Measurements from ENCODE around the gene DCP1A.

DCP1A gene

GRCh38 chr3:53243785-53244184 is 103.6 kb downstream of the DCP1A start:
- DNase-seq, result no peak

- DNase-seq, result peak; percentile 73
Observed at GRCh38 chr3:53243165-53243564, 104.2 kb downstream of the DCP1A start.

- DNase-seq, result no peak
Observed at GRCh38 chr3:53242642-53243041, 104.7 kb downstream of the DCP1A start.

- DNase-seq, result no peak
Observed at GRCh38 chr3:53242155-53242554, 105.2 kb downstream of the DCP1A start.

GRCh38 chr3:53240989-53241972 is 106.1 kb downstream of the DCP1A start:
- DNase-seq, result no peak

- no peak for DNase-seq
Observed at GRCh38 chr3:53239800-53240199, 107.5 kb downstream of the DCP1A start.

- DNase-seq, result no peak
Observed at GRCh38 chr3:53238886-53239285, 108.5 kb downstream of the DCP1A start.

GRCh38 chr3:53238051-53238850 is 109.1 kb downstream of the DCP1A start:
- DNase-seq, result peak; percentile 94

- DNase-seq, result peak; percentile 85
Observed at GRCh38 chr3:53236112-53236841, 111.1 kb downstream of the DCP1A start.

GRCh38 chr3:53235545-53235944 is 111.8 kb downstream of the DCP1A start:
- DNase-seq, result no peak

- no peak for DNase-seq
Observed at GRCh38 chr3:53234841-53235232, 112.5 kb downstream of the DCP1A start.

GRCh38 chr3:53234130-53234840 is 113.1 kb downstream of the DCP1A start:
- DNase-seq, result no peak
